Measurements from ENCODE around the gene DNAJB6.

- TF ChIP-seq CTCF (IDR thresholded peaks at IDR 0.05; ENCODE audit: extremely low read depth in 1 of 2, insufficient read depth in 1 of 2, low read depth in 1 of 2, low read length in 2 of 2) (no peak), EZH2 (IDR thresholded peaks at IDR 0.05; ENCODE audit: borderline replicate concordance, low read depth, low read length, severe bottlenecking) (no peak), POLR2A (IDR thresholded peaks at IDR 0.05; ENCODE audit: low read depth, low read length) (no peak), FOS (IDR thresholded peaks at IDR 0.05; ENCODE audit: borderline replicate concordance, insufficient read depth, low read length) (no peak), POLR2AphosphoS5 (IDR thresholded peaks at IDR 0.05; ENCODE audit: insufficient read depth, low read depth, low read length) (no peak), JUN (IDR thresholded peaks at IDR 0.05; ENCODE audit: borderline replicate concordance, insufficient read depth, insufficient read length, low read depth) (no peak), MYC (IDR thresholded peaks at IDR 0.05; ENCODE audit: low read depth, low read length) (no peak), GATA2 (IDR thresholded peaks at IDR 0.05; ENCODE audit: insufficient read depth, insufficient read length, low read depth, low read length) (no peak)
- TF ChIP-seq, protein P1, sequence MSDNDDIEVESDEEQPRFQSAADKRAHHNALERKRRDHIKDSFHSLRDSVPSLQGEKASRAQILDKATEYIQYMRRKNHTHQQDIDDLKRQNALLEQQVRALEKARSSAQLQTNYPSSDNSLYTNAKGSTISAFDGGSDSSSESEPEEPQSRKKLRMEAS (IDR thresholded peaks at IDR 0.05; ENCODE audit: insufficient read depth, insufficient read length): no peak
These were observed 53.3 kb downstream of the DNAJB6 start for GRCh38 chr7:157389951-157390730.
